A172 (cell line): ENCODE measurements around the gene PKIG. TPM values are rescaled to one million over a fixed set of nuclear protein-coding genes. Genes with fewer than 3 reads are reported as not detected.

ENCODE experiments used
- DNase-seq: peaks from one replicate; pipeline ENCODE4 v3.0.0-alpha.2; 2015; ENCODE audit warnings: low spot score
- total RNA-seq: library from RNA; depleted of rRNA; stranded (reverse); fragments of >200 nt; shearing (Covaris generic); gene quantifications from 2 replicates; pipeline ENCODE4 v1.2.3, GENCODE V29; 2014

PKIG gene
- total RNA-seq, 1 experiment from 2014 or later: 139 TPM

DNA sequence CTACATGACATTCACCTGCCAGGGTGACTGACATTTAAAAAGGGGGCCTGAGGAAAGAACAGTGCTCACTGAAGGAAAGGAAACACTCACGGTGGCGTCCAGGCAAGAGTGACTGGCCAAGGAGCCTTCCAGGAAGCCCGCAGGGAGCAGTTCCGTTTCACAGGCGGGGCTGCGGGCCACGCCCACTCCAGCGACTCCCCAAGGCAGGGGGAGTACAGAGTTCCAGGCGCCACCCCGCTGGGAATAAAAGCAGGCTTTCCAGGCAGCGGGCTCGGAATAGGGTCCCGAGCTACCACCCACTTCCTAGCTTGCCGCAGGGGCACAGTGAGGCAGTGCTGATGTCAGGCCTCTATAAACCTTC is 34.2 kb downstream of the PKIG start:
- no peak for DNase-seq

DNA sequence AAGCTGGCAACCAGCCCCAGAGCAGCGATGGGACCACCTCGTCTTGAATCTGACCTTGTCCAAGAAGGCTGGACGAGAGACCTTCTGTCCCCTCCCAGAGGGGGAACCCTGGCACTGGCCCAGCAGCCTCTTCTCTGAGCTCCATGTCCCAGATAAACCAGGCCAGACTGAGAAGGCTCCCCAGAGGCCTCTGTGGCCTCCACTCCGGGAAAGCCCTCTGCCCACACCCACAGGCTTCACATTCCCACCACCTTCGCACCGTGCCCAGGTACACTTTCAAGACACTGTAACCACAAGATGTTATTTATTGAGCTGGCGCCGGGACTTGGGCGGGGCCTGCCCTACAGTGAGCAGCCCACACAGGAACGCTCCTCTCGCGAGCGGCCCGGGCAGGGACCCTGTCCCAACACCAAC is 35.9 kb downstream of the PKIG start:
- DNase-seq: no peak

DNA sequence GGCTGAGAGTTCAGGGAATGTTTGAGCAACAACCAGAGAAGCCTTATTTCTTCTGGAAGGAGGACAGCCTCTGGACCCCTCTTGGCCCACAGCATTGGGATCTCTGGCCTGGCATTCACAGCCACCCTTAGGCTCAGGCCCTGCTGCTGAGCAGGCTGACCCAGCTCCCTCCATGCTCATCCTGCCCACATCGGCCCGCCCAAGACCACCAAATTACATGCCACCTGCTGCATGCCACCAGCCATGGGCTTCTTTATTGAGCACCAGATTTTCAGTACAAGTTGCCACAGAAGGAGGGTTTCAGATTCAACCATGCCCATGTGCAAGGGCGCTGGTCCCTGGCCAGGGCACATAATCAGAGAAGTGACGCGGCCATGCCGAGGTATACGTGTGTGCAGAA is 36.9 kb downstream of the PKIG start:
- no peak for DNase-seq

DNA sequence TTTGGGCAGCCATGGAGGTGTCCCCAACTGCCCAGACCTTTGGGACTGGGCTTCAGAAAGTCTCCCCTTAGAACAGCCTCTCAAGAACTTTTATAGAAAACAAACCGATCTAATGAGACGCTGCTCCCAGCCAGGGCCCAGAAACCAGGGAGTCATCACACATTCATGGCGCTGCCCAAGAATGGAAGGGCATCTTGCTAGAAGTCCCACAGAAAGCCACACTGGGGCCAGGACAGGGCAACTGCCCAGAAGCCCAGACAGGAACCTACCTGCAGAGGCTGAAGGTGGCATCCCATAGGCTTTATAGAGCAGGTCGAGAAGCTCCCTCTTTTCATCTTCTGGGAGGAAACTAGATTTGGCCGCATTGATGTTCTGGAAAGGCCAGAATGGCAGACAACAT is 37.7 kb downstream of the PKIG start:
- DNase-seq: no peak

DNA sequence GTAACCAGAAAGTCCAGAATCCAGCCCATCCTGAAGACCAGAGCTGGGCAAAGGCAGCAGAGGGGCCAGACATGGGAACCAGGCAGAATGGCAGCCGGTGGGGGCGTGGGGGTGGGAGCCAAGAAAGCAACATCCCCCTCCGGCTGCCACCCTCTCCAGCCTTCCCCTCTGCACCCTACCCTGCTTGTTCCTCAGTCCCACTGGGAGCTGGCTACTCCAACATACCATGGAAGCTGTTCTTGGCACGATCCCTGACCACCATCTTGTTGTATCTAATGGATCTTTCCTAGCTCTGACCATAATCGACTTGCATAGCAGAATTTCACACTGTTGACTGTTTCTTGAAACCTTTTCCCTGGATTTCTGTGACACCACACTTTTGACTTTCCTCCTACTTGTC is 38.9 kb downstream of the PKIG start:
- no peak for DNase-seq

DNA sequence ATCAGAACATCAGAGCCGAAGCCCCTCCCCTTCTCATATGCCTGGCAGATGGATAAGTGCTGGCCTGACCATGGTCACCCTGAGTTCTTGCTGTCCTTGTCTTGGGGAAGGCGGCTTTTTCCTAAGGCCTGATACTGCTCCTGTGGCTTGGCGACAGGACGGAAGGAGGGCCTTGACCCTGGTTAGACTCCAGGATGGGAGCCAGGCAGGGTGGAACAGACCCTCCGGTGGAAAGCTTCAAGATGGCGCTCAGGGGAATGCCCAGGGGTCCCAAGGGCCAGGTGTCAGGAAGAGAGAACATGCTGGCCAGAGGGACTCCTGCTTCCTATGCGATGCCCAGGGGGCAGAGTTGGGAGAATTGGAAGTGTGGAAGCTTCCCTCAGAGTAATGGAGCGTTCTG is 39.6 kb downstream of the PKIG start:
- no peak for DNase-seq

DNA sequence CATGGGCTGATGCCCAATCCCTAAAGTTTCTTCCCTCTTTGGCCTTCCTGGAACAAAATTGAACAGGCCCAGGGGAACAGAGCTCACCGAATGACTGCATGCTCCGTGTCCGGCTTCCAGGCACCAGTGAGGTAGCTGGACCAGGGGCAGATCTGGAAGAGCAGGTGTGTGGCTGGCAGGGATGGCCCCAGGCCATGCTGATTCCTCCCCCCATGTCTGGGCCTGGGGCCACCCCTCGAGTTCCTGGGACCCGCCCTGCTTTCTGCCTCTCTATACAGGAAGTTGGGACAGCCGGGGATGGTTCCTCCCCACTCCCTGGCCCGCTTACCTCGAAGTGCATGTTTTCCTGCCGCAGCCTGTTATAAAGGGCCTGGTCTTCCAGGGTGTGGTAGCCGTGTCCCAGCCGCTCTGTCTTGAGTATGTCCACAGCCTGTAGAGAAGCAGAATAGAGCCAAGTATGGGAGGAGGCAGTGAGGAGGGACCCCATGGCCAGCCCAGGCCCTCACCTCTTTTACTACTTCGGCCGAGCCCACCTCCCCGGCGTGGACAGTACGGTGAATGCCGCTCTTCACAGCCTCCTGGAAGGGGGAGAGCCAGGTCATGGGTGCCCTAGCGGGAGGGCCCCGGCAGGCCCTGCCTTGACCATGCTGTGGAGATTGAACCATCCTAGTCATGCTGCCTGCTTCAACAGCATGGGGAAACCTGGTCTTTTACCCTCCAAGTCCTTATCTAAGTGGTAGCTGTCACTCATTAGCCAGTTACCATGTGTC is 40.3 kb downstream of the PKIG start:
- DNase-seq: no peak

DNA sequence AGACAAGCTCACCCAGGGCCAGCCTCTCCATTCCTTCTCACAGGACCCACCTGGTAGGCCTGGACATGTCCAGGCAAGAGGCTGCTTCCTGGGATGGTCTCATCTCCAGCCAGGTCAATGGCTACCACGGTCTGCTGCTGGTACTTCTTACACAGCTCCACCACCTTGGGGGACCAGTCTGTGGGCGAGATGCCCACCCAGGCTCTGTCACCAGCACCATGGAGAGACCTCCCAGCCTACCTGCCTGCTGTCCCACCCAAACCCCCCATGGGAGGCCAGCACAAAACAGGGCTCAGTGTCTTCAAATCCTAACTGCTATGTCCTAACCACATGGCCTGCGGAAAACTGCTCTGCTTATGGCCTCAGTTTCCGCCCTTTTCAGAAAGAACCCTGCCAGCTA is 41.8 kb downstream of the PKIG start:
- DNase-seq: no peak

DNA sequence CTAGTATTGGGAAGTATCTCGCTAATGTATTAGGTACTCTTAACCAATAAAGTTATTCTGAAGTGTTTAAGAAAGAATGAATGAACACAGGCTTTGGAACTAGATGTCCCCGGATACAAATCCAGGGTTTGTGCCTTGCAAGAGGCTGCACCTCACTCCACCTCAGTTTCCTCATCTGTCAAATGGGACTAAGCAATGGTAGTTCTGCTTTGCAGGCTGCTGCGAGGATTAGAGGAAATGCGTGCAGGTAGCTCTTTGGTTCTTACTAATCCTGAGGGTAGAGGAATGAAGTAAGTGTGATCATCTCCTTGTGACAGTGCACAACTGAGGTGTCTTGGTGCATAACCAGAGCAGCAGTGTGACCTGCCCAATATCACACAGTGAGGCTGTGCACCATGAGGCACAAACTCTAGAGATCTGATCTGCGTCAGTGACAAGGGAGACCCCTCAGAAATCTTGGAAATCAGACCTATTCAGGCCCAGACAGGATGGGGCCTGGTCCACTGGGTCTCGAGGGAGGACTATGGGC is 42.4 kb downstream of the PKIG start:
- no peak for DNase-seq

DNA sequence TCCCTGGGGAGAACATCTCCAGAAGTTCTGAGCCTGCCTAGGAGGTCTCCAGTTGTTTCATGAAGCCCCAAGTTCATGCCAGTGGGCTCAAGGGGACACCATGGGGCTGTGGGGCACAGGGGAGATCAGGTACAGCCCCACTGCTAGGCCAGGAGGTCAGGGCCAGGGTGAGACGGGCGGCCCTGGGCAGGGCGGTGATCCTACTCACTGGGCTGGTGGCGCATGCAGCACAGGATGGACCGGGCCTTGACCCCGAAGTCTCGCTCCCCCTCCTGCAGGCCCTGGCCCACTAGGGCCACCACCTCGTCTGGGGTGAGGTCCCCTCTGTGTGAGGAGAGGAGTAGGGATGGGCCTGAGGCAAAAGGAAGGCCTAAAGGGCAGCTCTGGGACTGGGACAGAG is 43.0 kb downstream of the PKIG start:
- no peak for DNase-seq

DNA sequence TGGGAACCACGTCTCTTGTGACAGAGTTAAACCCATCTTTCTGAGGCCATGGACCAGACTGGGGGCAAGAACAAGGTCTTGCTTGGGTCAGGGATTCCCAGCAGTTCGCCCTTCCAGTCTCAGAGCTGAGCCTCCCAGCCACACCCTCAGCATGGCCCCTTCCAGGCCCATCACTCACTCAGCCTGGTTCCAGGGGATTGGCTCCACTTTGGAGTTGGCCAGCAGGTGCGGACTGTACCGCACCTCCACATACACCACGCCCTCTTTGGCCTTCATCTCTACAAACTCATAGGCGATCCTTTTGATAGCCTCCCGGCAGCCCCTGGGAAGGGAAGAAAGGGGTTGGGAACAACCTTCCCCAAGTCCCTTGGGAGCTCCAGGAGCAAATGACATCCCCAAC is 43.9 kb downstream of the PKIG start:
- DNase-seq: no peak

DNA sequence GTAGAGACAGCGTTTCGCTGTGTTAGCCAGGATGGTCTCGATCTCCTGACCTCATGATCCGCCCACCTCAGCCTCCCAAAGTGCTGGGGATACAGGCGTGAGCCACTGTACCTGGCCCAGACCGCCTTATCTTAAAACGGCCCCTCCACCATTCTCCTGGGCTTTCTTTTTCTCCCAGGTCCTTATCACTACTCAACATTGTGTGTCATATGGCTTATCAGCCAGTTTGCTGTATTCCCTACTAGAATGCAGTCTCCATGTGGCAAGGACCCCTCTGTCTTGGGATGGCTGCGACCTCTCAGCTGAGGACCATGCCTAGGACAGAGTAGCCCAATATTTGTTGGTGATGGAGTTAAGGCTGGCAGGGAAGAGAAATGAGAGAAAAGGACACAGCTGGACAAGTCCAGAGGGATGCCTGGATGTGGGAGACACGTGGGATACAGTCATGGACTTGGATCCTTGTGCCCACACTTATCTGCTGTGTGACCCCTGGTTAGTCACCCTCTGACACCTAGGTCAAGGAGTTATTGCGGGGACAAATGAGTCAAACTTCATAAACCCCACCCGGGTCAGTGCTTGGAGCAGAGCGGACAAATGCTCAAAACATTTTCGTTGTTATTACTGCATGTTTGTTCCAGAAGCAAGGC is 45.1 kb downstream of the PKIG start:
- DNase-seq: no peak

DNA sequence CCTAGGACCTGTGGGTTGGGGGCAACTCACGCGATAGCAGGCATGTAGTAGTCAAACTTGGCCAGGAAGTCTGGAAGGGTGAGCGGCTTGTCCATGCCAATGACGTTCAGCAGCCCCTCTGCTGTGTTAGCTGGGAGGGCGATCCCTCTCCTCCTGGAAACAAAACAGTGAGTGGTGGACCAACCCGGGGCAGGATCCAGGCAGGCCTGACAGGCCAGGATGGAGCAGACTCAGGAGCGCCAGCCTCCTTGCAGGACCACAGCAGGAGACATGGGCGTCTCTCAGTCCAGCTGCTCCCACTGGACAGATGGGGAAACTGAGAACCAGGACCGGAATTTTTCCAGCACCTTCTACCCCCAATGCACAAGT is 46.6 kb downstream of the PKIG start:
- DNase-seq: no peak

DNA sequence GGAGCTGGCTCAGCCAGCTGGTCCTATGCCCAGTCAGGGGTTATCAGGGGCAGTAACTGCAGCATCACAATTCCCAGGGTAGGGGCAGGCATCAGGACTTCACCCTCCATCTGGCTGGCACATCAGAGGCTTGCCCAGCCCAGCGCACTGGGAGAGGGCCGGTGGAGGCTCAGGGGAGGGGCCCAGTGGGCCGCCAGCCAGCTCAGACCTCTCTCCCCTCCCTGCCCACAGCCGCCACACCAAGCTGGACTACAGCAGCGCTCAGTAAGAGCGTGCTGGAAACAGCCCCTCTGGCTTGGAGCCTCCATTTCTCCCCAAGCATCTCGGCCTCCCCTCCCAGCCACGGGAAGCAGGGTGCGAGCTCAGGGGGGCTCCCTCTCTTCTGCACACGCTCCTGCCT is 47.2 kb downstream of the PKIG start:
- DNase-seq: no peak

DNA sequence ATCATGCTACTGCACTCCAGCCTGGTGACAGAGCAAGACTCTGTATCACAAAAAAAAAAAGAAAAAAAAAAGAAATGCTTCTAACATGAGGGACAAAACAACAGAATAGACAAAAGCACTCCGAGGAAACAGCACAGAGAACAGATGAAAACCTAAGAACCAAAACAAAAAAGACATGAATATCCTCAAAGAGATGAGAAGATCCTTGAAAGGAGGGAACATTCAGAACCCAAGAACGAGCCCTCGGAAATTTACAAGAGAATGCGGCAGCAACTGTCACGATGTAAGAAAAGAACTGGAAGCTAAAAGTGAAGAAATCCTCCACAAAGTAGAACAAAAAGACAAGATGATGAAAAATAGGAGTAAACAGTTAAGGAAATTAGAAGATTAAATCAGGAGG is 47.9 kb downstream of the PKIG start:
- DNase-seq: no peak

DNA sequence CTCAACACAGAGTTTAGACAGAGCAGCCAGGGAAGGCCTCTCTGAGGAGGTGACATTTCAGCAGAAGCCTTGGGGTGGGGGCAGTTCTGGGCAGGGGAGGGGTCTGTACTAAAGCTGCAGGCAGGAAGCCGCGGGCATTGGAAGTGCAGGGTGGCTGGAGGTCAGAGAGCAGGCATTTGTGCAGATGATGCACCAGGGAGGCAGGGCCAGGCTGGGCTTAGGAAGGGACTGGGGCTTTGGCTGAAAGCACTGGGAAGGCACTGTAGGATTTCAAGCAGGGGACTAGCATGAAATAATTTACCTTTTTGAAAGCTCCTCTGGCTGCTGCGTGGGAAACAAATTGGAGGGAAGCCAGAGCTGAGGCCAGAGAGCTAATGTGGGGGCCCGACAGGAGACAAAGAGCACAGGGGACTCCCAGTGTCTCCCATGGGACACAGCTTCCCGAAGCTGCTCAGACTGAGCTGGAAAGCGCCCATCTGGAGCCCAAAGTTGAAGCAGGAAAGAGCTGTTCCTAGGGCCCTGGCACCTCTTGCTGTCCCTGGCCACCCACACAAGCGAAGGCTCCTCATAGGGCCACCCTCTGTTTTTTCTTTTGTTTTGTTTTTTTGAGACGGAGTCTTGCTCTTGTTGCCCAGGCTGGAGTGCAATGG is 49.8 kb downstream of the PKIG start:
- no peak for DNase-seq

DNA sequence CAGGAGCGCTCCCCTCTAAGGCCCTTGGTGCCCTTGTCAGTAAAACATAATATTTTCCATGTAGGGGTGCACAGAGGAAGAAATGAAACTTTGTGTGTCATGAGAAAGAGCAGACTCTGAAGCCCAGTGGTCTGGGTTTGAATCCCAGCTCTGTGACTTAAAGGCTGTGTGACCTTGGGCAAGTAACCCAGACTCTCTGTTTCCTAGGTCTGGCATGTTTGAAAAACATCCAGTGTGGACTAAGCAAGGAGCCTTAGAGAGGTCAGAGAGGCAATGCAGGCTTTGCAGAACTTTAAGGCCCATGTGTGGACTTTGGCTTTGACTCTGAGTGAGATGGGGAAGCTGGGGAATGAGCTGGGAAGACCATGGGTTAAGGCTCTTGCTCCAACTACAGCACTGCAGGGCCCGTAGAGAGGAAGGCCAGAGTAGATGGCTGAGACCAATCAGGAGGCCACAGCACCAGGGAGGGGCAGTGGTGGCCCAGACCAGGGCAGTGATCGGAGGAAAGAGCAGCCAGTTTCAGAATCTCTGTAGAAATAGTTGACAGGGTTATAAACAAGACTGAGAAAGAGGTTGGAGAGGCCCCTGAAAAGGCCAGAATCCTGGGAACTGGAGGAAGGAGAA is 50.9 kb downstream of the PKIG start:
- no peak for DNase-seq

DNA sequence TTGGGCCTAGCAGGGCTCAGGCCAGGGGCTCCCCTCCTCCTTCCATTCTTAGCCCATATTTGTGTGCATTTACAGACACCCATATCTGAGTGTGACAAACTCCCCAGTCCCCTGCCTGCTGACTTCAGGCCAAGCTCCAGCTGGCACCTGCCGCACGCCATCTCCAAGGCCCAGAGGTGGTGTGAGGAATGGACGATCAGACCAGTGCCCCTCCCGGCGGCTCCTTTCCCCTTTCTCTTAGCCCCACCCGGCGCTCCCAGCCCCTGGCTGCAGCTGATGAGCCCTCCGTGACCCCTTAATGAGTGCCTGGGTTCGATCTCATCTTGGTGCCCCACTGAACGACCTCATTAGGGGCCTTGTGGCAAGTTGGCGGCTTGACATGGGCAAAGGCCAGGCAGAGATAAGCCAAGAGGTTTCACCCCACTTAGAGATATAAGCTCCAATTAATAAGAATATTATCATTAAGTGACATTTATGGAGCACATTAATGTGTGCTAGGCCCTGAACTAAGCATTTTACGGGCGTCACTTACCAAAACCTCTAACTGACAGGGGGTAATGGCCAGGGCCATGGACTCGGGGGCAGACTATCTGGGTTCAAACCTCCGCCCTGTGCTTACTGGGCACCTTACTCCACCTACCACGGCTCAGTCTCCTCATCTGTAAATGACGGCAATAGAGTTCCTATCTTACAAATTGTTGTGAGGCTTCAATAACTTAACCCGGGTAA is 51.7 kb downstream of the PKIG start:
- DNase-seq: no peak

DNA sequence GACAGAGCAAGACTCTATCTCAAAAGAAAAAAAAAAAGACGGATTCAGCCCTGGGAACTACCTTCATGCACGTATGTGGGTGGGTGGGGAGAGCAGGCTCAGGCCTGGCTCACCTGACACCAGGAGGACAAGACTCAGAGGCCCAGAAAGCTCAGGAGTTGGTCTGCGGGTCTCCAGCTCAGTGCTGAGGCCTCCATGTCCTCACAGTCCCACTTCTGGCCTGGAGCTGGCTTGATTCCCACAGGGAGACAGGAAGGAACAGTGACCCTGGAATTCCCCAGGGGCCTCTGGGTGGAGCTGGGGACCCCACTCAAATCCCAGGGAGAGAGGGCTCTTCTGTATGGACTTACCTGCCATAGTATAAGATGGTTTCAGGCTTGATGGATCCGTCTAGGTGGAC is 53.5 kb downstream of the PKIG start:
- no peak for DNase-seq

DNA sequence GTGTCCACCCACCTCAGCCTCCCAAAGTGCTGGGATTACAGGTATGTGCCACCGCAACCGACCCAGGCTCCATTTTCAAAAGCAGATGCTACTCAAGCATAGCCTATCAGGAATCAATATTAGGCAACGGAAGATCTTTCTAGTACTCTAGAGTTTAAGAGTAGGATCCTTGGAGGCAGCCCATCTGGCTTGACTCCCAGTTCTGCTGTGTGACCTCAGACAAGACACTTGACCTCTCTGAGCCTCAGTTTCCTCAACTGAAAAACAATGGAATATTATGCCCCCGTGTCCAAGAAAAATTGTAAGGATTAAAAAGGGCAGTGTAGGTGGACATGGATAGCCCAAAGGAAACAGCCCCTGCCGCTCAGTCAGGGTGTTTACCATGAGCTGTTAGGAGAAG is 54.7 kb downstream of the PKIG start:
- no peak for DNase-seq

DNA sequence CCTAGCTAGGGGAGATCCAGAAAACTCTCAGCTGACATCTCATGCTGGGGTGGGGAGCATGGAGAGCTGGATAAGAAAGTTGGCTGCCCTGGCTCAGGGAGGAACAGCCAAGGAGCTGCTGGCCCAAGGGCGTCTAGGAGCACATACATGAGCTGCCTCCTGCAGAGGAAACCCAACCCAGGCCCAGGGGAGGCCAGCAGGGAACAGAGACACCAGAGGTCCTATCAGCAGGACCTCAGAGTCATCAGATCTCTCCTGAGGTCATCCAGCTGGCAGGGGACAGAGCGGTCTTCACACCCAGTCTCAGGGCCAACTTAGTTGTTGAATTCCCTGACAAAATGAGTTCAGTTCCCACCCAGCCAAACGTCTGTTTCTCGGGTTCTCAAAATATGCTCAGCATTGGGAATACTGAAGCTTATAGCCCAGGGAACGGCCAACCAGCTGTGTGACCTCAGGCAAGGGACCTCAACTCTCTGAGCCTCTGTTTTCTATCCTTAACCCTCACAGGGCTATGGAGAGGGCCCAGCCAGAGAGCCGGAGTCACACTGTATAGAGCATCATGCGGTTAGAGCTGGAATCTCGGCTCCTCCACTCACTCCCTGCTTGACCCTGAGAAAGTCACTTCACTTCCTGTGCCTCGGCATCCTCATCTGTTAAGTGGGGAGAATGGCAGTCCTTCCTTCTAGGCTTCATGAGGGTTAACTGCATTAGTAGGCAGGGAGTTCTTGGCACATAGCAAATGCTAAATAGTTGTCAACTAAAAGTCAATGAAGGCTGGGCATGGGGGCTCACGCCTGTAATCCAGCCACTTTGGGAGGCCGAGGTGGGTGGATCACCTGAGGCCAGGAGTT is 55.4 kb downstream of the PKIG start:
- no peak for DNase-seq
